ENCODE data around the gene ASTN2. TPM values are rescaled to one million over a fixed set of nuclear protein-coding genes. Genes with fewer than 3 reads are reported as not detected.

ASTN2 gene
- total and polyA plus RNA-seq, 2 experiments from 2014 or later = 7.0 to 24.6 TPM

- Histone ChIP-seq H4K20me1 (replicated peaks; ENCODE audit: insufficient read depth) (no peaks in the 10 kb centered on the region), H3F3A (replicated peaks; ENCODE audit: low read depth) (no peaks in the 10 kb centered on the region), H3K36me3 (ENCODE audit: insufficient read depth) (no peaks in the 10 kb centered on the region), H3K27ac (ENCODE audit: low read depth) (no peak overlapping the region), H3K79me2 (replicated peaks; ENCODE audit: insufficient read depth) (no peaks in the 10 kb centered on the region), H3K4me1 (ENCODE audit: insufficient read depth) (peaks cover 27% of the 10 kb centered on the region), H3K4me3 (no peak overlapping the region), H3K9me2 (ENCODE audit: insufficient read depth) (peaks cover 26% of the 10 kb centered on the region), H3K4me2 (no peak overlapping the region), H2AFZ (no peak overlapping the region), H3K27me3 (ENCODE audit: insufficient read depth) (no peaks in the 10 kb centered on the region)
- H3K36me3 Mint-ChIP-seq (ENCODE audit: low read depth) = no peaks in the 10 kb centered on the region
- H3K27ac Mint-ChIP-seq = no peak overlapping the region
- DNase-seq (ENCODE audit: low spot score) (no peak), ATAC-seq (no peak)
- H3K4me3 Mint-ChIP-seq = no peak overlapping the region
- peaks cover 33% of the 10 kb centered on the region for H3K4me1 Mint-ChIP-seq
- peaks cover 2% of the 10 kb centered on the region for H3K27me3 Mint-ChIP-seq (ENCODE audit: insufficient read depth, low read depth, poor library complexity)
- no peaks in the 10 kb centered on the region for H3K9me3 Mint-ChIP-seq
- TF ChIP-seq CREB1 (CRISPR knock-in tag; IDR thresholded peaks at IDR 0.05; ENCODE audit: low read depth) = no peak
- TF ChIP-seq, protein P1, sequence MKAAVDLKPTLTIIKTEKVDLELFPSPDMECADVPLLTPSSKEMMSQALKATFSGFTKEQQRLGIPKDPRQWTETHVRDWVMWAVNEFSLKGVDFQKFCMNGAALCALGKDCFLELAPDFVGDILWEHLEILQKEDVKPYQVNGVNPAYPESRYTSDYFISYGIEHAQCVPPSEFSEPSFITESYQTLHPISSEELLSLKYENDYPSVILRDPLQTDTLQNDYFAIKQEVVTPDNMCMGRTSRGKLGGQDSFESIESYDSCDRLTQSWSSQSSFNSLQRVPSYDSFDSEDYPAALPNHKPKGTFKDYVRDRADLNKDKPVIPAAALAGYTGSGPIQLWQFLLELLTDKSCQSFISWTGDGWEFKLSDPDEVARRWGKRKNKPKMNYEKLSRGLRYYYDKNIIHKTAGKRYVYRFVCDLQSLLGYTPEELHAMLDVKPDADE (IDR thresholded peaks at IDR 0.05) = no peak
- no peak for TF ChIP-seq EZH2phosphoT487 (IDR thresholded peaks at IDR 0.05; ENCODE audit: unreplicated experiment)
- no peak for TF ChIP-seq ZNF114 (CRISPR knock-in tag; IDR thresholded peaks at IDR 0.05)
- no peak for TF ChIP-seq ZNF462 (CRISPR knock-in tag; IDR thresholded peaks at IDR 0.05)
- TF ChIP-seq CTCF (conservative IDR thresholded peaks at IDR 0.05; ENCODE audit: low read depth in 2 of 2) = no peak
- no peak for TF ChIP-seq POLR2AphosphoS5 (IDR thresholded peaks at IDR 0.05; ENCODE audit: low read depth)
- TF ChIP-seq JUNB (IDR thresholded peaks at IDR 0.05; ENCODE audit: unreplicated experiment) = no peak
- TF ChIP-seq EZH2 (IDR thresholded peaks at IDR 0.05; ENCODE audit: low read depth, unreplicated experiment) = no peak
- TF ChIP-seq NANOG (IDR thresholded peaks at IDR 0.05; ENCODE audit: borderline replicate concordance) = no peak
- no peak for TF ChIP-seq STAT1 (IDR thresholded peaks at IDR 0.05; ENCODE audit: unreplicated experiment)
- no peak for TF ChIP-seq ZNF331 (CRISPR knock-in tag; IDR thresholded peaks at IDR 0.05; ENCODE audit: low read depth)
- no peak for TF ChIP-seq REST (IDR thresholded peaks at IDR 0.05; ENCODE audit: unreplicated experiment)
Measured at GRCh38 chr9:116924462-116925110, 490.3 kb downstream of the ASTN2 start.

All from GM23338 (cell line).